H1 (cell line): Measurements from ENCODE around the gene MB. TPM values are rescaled to one million over a fixed set of nuclear protein-coding genes. Genes with fewer than 3 reads are reported as not detected.

ENCODE experiments used
- CTCF ChIA-PET: fragments of 300-600 bp; sonication (Branson Sonifier 250); formaldehyde crosslinking; loops from one replicate; lab custom pipeline; 2021; ENCODE audit not compliant: partially characterized antibody; lab: Charles Lee
- POLR2A ChIA-PET: fragments of 300-600 bp; sonication (Branson Sonifier 250); formaldehyde crosslinking; loops from one replicate; lab custom pipeline; 2021; ENCODE audit warnings: inconsistent platforms; ENCODE audit not compliant: partially characterized antibody; lab: Charles Lee
- DNase-seq, 2 experiments: peaks; one replicate each; pipeline versions ENCODE4 v3.0.0 to v3.0.0-alpha.2; 2010 to 2022; ENCODE audit warnings: low spot score in 2 of 2, low read depth in 1 of 2, mixed read lengths in 1 of 2
- FAIRE-seq: peaks from 2 replicates; lab custom pipeline; 2011; peaks lifted over from hg19 to GRCh38; lab: Jason Lieb, UNC
- H2AFZ ChIP-seq: 2 replicates; pipeline ENCODE4 v1.8.1; 2012; ENCODE audit warnings: low read length, inconsistent platforms
- H2AK5ac ChIP-seq: 2 replicates; pipeline ENCODE4 v1.6.1; 2013; ENCODE audit warnings: low read depth, low read length
- H2BK120ac ChIP-seq: replicated peaks from 2 replicates; pipeline ENCODE3; 2013; ENCODE audit warnings: low read depth, low read length, inconsistent platforms
- H2BK12ac ChIP-seq: 2 replicates; pipeline ENCODE4 v1.6.1; 2013; ENCODE audit warnings: low read depth, low read length
- H2BK15ac ChIP-seq: 2 replicates; pipeline ENCODE4 v1.6.1; 2013; ENCODE audit warnings: low read length
- H2BK20ac ChIP-seq: 2 replicates; pipeline ENCODE4 v1.6.1; 2013; ENCODE audit warnings: low read length
- H2BK5ac ChIP-seq: 2 replicates; pipeline ENCODE4 v1.6.1; 2013; ENCODE audit warnings: low read depth, low read length
- H3K14ac ChIP-seq: 2 replicates; pipeline ENCODE4 v1.6.1; 2013; ENCODE audit warnings: inconsistent platforms; ENCODE audit not compliant: insufficient read length
- H3K18ac ChIP-seq: 2 replicates; pipeline ENCODE4 v1.6.1; 2013; ENCODE audit warnings: low read length; ENCODE audit errors: extremely low read depth
- H3K23ac ChIP-seq: 2 replicates; pipeline ENCODE4 v1.6.1; 2013; ENCODE audit warnings: inconsistent platforms; ENCODE audit not compliant: insufficient read length
- H3K23me2 ChIP-seq: 2 replicates; pipeline ENCODE4 v1.6.1; 2013; ENCODE audit warnings: low read depth, low read length
- H3K27ac ChIP-seq: 2 replicates; pipeline ENCODE4 v1.6.1; 2011; ENCODE audit warnings: low read depth, low read length, inconsistent platforms
- H3K27me3 ChIP-seq, 4 experiments: replicated peaks in 1 of 4; 1 replicate in 1 of 4; 2 replicates in 3 of 4; pipeline versions ENCODE4 v1.6.1 to v1.8.1; 2011 to 2013; ENCODE audit warnings: low read length in 3 of 4, mild to moderate bottlenecking in 3 of 4, inconsistent platforms in 2 of 4, mixed read lengths in 2 of 4, moderate library complexity in 1 of 4; ENCODE audit not compliant: control insufficient read depth in 3 of 4, insufficient read depth in 3 of 4; ENCODE audit errors: extremely low read depth in 1 of 4
- H3K36me3 ChIP-seq, 4 experiments: 2 replicates each; pipeline versions ENCODE4 v1.6.1 to v1.8.1; 2011 to 2013; ENCODE audit warnings: mild to moderate bottlenecking in 4 of 4, low read length in 3 of 4, moderate library complexity in 2 of 4, control low read depth in 1 of 4, inconsistent platforms in 1 of 4; ENCODE audit not compliant: insufficient read depth in 4 of 4, control insufficient read depth in 2 of 4
- H3K4ac ChIP-seq: replicated peaks from 2 replicates; pipeline ENCODE3; 2013; ENCODE audit warnings: low read length, low read depth, mixed read lengths, inconsistent platforms; ENCODE audit not compliant: insufficient read length
- H3K4me1 ChIP-seq, 4 experiments: replicated peaks in 1 of 4; 1 replicate in 1 of 4; 2 replicates in 3 of 4; pipeline versions ENCODE4 v1.6.1 to v1.8.1; 2011 to 2013; ENCODE audit warnings: low read length in 3 of 4, inconsistent platforms in 2 of 4, mixed read lengths in 1 of 4; ENCODE audit not compliant: insufficient read depth in 4 of 4, control insufficient read depth in 3 of 4
- H3K4me2 ChIP-seq, 2 experiments: 2 replicates each; pipeline versions ENCODE4 v1.6.1 to v1.8.1; 2011 to 2013; ENCODE audit warnings: low read depth in 2 of 2, low read length in 2 of 2, control low read depth in 1 of 2, inconsistent platforms in 1 of 2, mild to moderate bottlenecking in 1 of 2; ENCODE audit not compliant: insufficient read depth in 1 of 2
- H3K4me3 ChIP-seq, 4 experiments: fragments of 200-600, 300-600 bp in 1 of 4; sonication (generic), shearing (Covaris generic), sonication (Bioruptor Twin) in 1 of 4; 2 replicates each; pipeline versions ENCODE4 v1.5.1 to v1.8.1; 2011 to 2016; ENCODE audit warnings: low read length in 4 of 4, low read depth in 3 of 4, control low read depth in 2 of 4, inconsistent platforms in 2 of 4, mild to moderate bottlenecking in 2 of 4, mixed read lengths in 1 of 4, moderate library complexity in 1 of 4; ENCODE audit not compliant: insufficient read depth in 2 of 4; ENCODE audit errors: extremely low read depth in 1 of 4
- H3K56ac ChIP-seq: replicated peaks from 2 replicates; pipeline ENCODE3; 2013; ENCODE audit warnings: low read depth, mild to moderate bottlenecking, mixed read lengths, low read length, inconsistent platforms; ENCODE audit not compliant: insufficient read length
- H3K79me1 ChIP-seq: 2 replicates; pipeline ENCODE4 v1.6.1; 2013; ENCODE audit warnings: low read depth, low read length, control low read depth
- H3K79me2 ChIP-seq, 2 experiments: 2 replicates each; pipeline versions ENCODE4 v1.6.1 to v1.8.1; 2012 to 2013; ENCODE audit warnings: low read length in 2 of 2, mild to moderate bottlenecking in 2 of 2, inconsistent platforms in 1 of 2; ENCODE audit not compliant: insufficient read depth in 2 of 2, control insufficient read depth in 1 of 2
- H3K9ac ChIP-seq, 4 experiments: replicated peaks in 1 of 4; 1 replicate in 1 of 4; 2 replicates in 3 of 4; pipeline versions ENCODE4 v1.6.1 to v1.8.1; 2011 to 2013; ENCODE audit warnings: low read depth in 3 of 4, low read length in 3 of 4, control low read depth in 2 of 4, mild to moderate bottlenecking in 2 of 4, moderate library complexity in 2 of 4, inconsistent platforms in 1 of 4; ENCODE audit errors: extremely low read depth in 1 of 4
- H3K9me3 ChIP-seq, 2 experiments: 2 replicates each; pipeline versions ENCODE4 v1.6.1 to v1.8.1; 2012 to 2013; ENCODE audit warnings: mild to moderate bottlenecking in 2 of 2, moderate library complexity in 2 of 2, control low read depth in 1 of 2, inconsistent platforms in 1 of 2, low read depth in 1 of 2, low read length in 1 of 2, mixed read lengths in 1 of 2; ENCODE audit not compliant: insufficient read depth in 2 of 2
- H4K20me1 ChIP-seq, 2 experiments: replicated peaks in 1 of 2; 2 replicates each; pipeline versions ENCODE3 to v1.8.1; 2011 to 2013; ENCODE audit warnings: inconsistent platforms in 2 of 2, low read length in 2 of 2, mild to moderate bottlenecking in 1 of 2; ENCODE audit not compliant: insufficient read depth in 2 of 2, control insufficient read depth in 1 of 2
- H4K5ac ChIP-seq: 2 replicates; pipeline ENCODE4 v1.6.1; 2013; ENCODE audit warnings: low read length, low read depth, mixed read lengths, inconsistent platforms; ENCODE audit not compliant: insufficient read length
- H4K8ac ChIP-seq: 2 replicates; pipeline ENCODE4 v1.8.0; 2013; ENCODE audit warnings: mild to moderate bottlenecking, moderate library complexity, low read length, inconsistent platforms; ENCODE audit not compliant: insufficient read depth; ENCODE audit errors: extremely low read depth
- H4K91ac ChIP-seq: replicated peaks from 2 replicates; pipeline ENCODE3; 2013; ENCODE audit warnings: low read length, mixed read lengths, inconsistent platforms; ENCODE audit not compliant: insufficient read length
- ASH2L ChIP-seq: fragments of 200-600, 300-600 bp; sonication (generic); IDR thresholded peaks from one replicate; pipeline ENCODE4 v1.7.1; 2017; ENCODE audit warnings: low read length
- CHD2 ChIP-seq: IDR thresholded peaks from 2 replicates; pipeline ENCODE4 v1.6.1; 2012; ENCODE audit warnings: low read length, improper control_type of control experiment
- EGR1 ChIP-seq: IDR thresholded peaks from 2 replicates; pipeline ENCODE4 v1.6.1; 2011; ENCODE audit warnings: low read depth, low read length, borderline replicate concordance
- GABPA ChIP-seq: IDR thresholded peaks from 2 replicates; pipeline ENCODE4 v1.6.1; 2011; ENCODE audit warnings: mild to moderate bottlenecking, low read length, moderate library complexity, borderline replicate concordance; ENCODE audit not compliant: insufficient read depth
- RXRA ChIP-seq: IDR thresholded peaks from 2 replicates; pipeline ENCODE4 v1.6.1; 2011; ENCODE audit warnings: low read depth, mild to moderate bottlenecking, low read length, moderate library complexity; ENCODE audit not compliant: insufficient read depth
- SUZ12 ChIP-seq: fragments of 200-600 bp; sonication (generic); IDR thresholded peaks from 2 replicates; pipeline ENCODE4 v1.6.1; 2012; ENCODE audit warnings: mild to moderate bottlenecking, inconsistent platforms, low read length, moderate library complexity, mixed read lengths
- WGBS, 2 experiments: shearing (Covaris generic) in 1 of 2; methylation state at CpG; one replicate each; pipeline versions ENCODE4 v1.1.6 to v1.1.7; 2013 to 2015; ENCODE audit warnings: low lambda C conversion rate in 2 of 2, mixed read lengths in 2 of 2, inconsistent platforms in 1 of 2, low coverage in 1 of 2, missing lambda C conversion rate in 1 of 2; ENCODE audit not compliant: insufficient replicate concordance in 2 of 2, insufficient coverage in 1 of 2, insufficient read length in 1 of 2; ENCODE audit errors: extremely low coverage in 1 of 2, missing lambda C conversion rate in 1 of 2; 5-methylcytosine and 5-hydroxymethylcytosine counted together
- polyA plus RNA-seq, 7 experiments: library from polyadenylated mRNA; depleted of rRNA in 3 of 7; stranded (reverse) in 5 of 7; unstranded in 2 of 7; fragments of >200 nt in 5 of 7; fragments of 200-250 nt in 2 of 7; gene quantifications; 1 replicate in 5 of 7; 2 replicates in 1 of 7; 4 replicates in 1 of 7; pipeline versions ENCODE4 v1.2.1 to v1.2.3, GENCODE V29; 2011 to 2013; ENCODE audit warnings: missing spikeins in 2 of 7, mixed read lengths in 2 of 7
- total RNA-seq: library from RNA; stranded (reverse); fragmentation: NEBNext Ultra II Directional; extraction: Animal tissue kit (Norgen Biotek cat#: 25700); gene quantifications from 2 replicates; pipeline ENCODE4 v1.2.1, GENCODE V29; 2021

The MB gene
- total and polyA plus RNA-seq, 2 of the 8 experiments (the other 6 are each of a cell fraction or from before 2014, with no cell fraction given): 1.5 TPM; not detected in 1

GRCh38 chr22:35601013-35601580 lies 16.0 kb downstream of the MB start:
- Histone ChIP-seq H3K9ac (no peak overlapping the region), H2AK5ac (peak overlapping the region; percentile 45; the same call in 1 of the 2 replicates), H4K91ac (no peak overlapping the region), H2AFZ (no peak overlapping the region), H3K18ac (no peak overlapping the region), H3K4ac (no peak overlapping the region), H3K4me2 (no peak overlapping the region), H3K4me1 (no peaks in the 10 kb centered on the region), H3K23ac (no peak overlapping the region), H3K36me3 (no peaks in the 10 kb centered on the region), H4K8ac (no peak overlapping the region), H3K14ac (no peak overlapping the region), H4K5ac (no peak overlapping the region), H2BK20ac (no peak overlapping the region), H3K27me3 (no peaks in the 10 kb centered on the region), H3K23me2 (peaks cover 4% of the 10 kb centered on the region), H4K20me1 (peaks cover 0 to 4% of the 10 kb centered on the region in 2 experiments), H3K27ac (no peak overlapping the region), H2BK120ac (no peak overlapping the region), H3K4me3 (no peak overlapping the region), H2BK15ac (no peak overlapping the region), H2BK5ac (no peak overlapping the region), H3K56ac (no peak overlapping the region), H2BK12ac (no peak overlapping the region), H3K79me2 (peaks cover 0 to 3% of the 10 kb centered on the region in 2 experiments; a peak in 1 of 4 replicates), H3K9me3 (peaks cover 0 to 7% of the 10 kb centered on the region in 2 experiments; a peak in 1 of 4 replicates), H3K79me1 (no peaks in the 10 kb centered on the region; the same call in 1 of the 2 replicates)
- FAIRE-seq: no peak
- WGBS, 2 experiments: 93% methylated on average over 5 of the region's 5 CpGs; no CpG with 5 or more reads in 1 of the 2 experiments
- TF ChIP-seq CHD2 (no peak), EGR1 (no peak), ASH2L (no peak), SUZ12 (no peak), GABPA (no peak), RXRA (no peak)
- no peak for DNase-seq
- POLR2A ChIA-PET: no interaction called here
- CTCF ChIA-PET: no interaction called here
